Right lung (tissue), 10 donors: Measurements from ENCODE around the gene OR5C1. TPM values are rescaled to one million over a fixed set of nuclear protein-coding genes. Genes with fewer than 3 reads are reported as not detected.
"Not testable (repeated sequence)": the region's sequence is repeated elsewhere in the genome, so short reads cannot be mapped to it uniquely, and the experiment has no call there.

Source experiments
- DNase-seq, 2 donors: peaks; one replicate each; pipeline ENCODE4 v3.0.0-alpha.2; 2013
- long read RNA-seq, 8 donors: transcript quantifications; one replicate each; lab custom pipeline, GENCODE V29; 2026
- polyA plus RNA-seq, 5 donors: library from polyadenylated mRNA; unstranded; fragments of 120-200 nt; gene quantifications; one replicate each; pipeline versions ENCODE4 v1.2.1 to v1.2.3, GENCODE V29; 2013; ENCODE audit warnings: inconsistent platforms in 1 of 5, low replicate concordance in 1 of 5; ENCODE audit not compliant: insufficient read length in 5 of 5, insufficient read depth in 1 of 5

Gene OR5C1
- polyA plus RNA-seq, result not detected
- long read RNA-seq, donor 1, result 0 reads
- long read RNA-seq, donor 2, result 0 reads
- long read RNA-seq, donor 3, result 0 reads
- long read RNA-seq, donor 4, result 0 reads
- long read RNA-seq, donor 5, partial matches to known transcripts, result 0 of 1 reads
- long read RNA-seq, donor 5, other reads (novel, unspliced or antisense), result 0 of 1 reads
- long read RNA-seq, donor 6, result 0 reads
- long read RNA-seq, donor 7, result 0 reads
- long read RNA-seq, donor 8, result 0 reads

GRCh38 chr9:122788831-122789230 lies at the start of gene OR5C1:
Gene OR5C1 (plus strand): TSS chr9:122788933. CDS start chr9:122788933, 0 bp downstream.
- no peak for DNase-seq

DNA sequence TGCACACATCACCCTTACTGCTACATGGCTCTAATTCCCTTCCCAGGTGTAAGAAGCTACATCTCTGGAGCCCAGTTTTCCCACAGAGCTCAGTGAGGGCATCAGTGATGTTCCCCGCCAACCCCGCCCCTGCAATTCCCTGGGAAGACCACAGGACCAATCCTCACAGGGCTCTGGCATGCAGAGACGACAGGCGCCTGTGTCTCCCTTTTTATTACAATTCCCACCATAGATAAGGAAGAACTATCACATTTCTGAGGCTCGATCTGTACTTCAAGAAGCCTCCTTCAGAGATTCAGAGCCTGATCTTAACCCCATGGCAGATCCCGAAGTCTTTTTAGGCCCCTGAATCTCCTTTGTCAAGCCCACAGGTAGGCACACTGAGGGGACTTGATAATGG lies 46.7 kb upstream of the OR5C1 start, which contains the start of gene OR1L6:
TSS of gene OR1L6 (plus strand) at position 301 of the 400 bp plus-strand sequence. CDS start 7,545 bp downstream, outside the sequence.
- no peak for DNase-seq

DNA sequence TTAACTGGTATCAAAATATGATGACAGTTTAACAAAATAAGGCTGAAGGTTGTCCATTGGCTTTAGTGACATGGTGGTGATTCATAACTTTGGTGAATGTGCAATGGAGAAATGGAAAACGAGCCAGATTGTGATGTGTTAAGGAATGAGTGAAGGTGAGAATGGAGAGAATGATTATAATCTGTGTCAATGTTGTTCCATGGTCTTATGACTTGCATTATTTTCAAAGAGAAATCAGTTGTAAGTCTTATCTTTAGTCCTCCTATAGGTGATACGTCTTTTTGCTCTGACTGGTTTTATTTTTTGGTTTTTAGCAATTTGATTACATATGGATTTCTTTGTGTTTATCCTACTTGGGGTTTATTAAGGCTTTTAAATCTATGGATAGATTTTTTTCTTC lies 33.9 kb upstream of the OR5C1 start:
- DNase-seq, result no peak

DNA sequence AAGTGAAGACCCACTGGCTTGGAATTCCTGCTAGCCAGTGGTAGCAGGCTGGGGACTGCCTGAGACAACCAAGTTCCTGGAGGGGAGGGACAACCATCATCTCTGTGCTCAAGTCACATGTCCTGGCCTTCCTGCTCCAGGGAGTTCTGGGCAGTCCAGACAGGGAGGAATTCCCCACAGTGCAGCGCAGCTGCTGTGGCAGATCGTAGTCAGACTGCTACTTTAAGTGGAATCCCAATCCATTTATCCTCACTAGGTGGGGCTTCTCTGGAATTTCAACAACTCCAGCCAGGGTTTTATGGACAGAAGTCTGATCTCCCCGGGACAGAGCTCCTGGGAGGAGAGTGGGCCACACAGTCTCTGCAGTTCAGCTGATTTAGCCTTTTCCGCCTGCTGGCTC lies 20.9 kb upstream of the OR5C1 start:
- no peak for DNase-seq

DNA sequence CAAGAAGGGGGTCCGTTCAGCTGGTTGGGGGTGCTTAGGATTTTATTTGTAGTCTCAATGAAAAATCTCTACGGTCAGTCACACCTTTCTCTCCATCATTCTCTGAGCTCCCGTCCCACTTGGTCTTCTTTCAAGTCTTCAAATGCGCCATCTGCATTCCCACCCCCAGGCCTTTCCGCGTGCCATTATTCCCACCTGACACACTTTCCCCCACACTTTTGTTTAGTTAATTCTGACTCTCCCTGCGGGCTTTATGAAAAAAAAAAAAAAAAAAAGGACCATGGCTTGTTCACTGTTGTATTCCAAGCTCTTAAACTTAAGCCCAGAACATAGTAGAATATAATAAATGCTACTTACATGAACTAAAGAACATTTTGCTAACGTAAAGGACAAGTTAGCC lies 11.7 kb upstream of the OR5C1 start:
- DNase-seq, result no peak

DNA sequence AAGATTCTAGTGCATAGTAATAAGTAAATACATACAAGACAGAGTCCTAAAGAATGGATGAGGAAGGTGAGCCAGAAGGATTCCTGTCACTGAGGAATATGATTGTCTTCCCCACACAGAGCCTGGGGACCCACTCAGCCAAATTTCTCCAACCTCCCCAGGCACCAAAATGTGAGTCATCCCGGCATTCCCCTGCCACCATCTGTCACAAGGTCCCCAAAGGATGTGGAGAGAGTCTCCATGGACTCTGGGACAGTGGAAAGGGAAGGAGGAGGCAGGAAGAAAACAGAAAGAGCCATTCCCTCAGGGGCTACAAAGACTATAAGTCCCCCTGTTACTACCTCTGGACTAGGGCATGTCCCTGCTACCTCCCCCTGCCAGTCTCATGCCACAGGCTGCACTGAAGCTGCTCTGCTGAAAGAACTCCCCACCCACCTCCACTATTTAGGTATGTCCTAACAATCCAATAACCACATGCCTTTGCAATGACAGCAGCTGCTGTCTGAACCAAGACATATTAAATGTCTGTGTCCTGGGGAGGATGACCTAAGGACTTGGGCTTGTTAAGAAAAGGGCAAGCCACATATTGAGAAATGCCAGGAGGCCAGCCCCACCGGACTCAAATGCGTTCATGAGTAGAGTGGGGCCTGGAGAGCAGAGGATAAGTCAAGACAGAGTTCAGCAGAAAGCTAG lies 10.7 kb upstream of the OR5C1 start:
- no peak for DNase-seq

DNA sequence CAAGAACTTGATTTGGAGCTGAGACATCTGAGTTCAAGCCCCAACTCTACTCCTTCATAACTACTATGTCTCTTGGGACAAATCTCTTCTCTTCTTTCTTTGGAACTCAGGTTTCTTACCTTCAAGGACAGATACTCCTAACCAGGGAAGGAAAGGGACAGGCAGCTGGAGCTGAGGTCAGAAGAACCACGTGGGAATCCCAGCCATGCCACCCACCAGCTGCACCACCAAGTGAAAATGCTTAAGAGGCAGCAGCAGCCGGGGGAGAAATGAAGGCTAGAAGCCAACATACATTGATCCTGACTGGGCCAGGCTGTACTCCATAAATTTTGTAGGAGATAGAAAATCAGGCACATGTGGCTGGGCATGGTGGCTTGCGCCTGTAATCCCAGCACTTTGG lies 9.6 kb upstream of the OR5C1 start:
- DNase-seq, result no peak

GRCh38 chr9:122780026-122780425 lies 8.7 kb upstream of the OR5C1 start:
- DNase-seq, result no peak

DNA sequence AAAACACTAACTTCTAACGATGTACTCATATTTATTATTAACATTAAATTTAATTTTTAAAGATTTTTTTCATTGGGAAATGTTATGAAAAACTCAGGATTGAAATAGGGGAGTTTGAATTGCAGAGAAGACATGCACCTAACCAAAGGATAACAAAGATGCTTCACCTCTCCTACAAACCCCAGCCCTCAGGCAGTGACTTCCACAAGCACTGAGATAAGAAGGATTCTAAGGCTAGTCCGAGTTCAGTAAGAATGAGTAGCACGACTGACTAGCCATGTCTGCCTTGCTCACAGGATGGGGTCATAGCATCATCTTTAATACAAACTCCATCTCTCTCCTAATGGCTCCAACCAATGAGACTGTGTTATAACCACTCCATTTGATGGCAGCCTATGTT lies 7.1 kb upstream of the OR5C1 start:
- DNase-seq, result no peak

- no peak for DNase-seq
Observed at GRCh38 chr9:122785269-122785668, 3.5 kb upstream of the OR5C1 start.

DNA sequence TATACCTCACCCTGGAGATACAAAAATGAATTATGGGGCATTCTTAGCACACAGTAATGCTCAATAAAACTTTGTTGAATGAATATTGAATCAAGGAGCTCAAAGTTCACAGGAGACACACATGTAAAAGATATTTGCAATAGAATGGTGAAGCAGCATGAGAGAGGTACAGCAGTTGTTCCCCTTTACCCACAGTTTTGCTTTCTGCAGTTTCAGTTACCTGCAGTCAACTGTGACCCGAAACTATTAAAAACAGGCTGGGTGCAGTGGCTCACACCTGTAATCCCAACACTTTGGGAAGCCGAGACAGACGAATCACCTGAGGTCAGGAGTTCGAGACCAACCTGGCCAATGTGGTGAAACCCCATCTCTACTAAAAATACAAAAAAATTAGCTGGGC lies 2.4 kb upstream of the OR5C1 start:
- no peak for DNase-seq

DNA sequence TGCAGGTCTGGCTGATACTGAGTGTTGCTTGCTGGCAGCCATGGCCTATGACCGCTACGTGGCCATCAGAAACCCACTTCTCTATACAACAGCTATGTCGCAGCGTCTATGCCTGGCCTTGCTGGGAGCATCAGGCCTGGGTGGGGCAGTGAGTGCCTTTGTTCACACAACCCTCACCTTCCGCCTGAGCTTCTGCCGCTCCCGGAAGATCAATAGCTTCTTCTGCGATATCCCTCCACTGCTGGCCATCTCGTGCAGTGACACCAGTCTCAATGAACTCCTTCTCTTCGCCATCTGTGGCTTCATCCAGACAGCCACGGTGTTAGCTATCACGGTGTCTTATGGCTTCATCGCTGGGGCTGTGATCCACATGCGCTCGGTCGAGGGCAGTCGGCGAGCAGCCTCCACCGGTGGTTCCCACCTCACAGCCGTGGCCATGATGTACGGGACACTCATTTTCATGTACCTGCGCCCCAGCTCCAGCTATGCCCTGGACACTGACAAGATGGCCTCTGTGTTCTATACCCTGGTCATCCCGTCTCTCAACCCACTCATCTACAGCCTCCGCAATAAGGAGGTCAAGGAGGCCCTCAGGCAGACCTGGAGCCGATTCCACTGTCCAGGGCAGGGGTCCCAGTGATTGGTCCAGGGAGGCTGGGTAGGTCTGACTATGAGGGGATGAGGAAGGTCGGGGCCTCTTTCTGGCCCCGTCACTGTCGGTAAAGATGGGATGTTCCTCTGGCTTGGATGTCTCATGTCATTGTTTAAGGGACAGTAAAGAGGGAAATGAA lies 718 bp downstream of the OR5C1 start:
- no peak for DNase-seq

DNA sequence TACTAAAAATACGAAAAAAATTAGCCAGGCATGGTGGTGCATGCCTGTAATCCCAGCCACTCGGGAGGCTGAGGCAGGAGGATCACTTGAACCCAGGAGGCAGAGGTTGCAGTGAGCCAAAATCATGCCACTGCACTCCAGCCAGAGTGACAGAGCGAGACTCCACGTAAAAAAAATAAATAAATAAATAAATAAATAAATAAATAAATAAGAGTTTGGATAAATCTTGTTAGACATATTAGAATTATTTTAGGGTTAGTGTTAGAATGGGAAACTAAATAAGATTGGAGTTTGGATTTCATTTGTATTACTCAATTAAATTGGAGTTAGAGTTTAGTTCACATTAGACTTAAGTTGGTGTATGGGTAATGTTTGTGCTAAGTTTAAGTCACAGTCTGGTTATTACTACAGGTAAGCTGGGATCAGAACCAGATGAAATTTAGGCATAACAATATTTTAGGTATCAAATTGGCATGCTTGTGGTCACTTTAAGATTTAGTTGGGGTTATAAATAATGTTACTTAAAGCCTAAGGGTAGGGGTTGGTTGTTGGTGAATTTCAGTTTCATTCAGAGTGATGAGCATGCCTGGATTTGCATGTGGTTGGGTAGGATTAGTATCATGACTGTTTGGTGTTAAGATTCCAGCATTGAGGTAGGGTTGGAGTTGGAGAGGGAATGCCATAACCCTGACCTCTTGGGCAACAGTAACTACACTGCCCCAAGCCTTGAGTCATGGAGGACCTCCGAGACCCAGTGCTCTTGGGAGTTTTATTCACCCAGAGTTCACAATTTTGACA lies 3.3 kb downstream of the OR5C1 start:
- no peak for DNase-seq

DNA sequence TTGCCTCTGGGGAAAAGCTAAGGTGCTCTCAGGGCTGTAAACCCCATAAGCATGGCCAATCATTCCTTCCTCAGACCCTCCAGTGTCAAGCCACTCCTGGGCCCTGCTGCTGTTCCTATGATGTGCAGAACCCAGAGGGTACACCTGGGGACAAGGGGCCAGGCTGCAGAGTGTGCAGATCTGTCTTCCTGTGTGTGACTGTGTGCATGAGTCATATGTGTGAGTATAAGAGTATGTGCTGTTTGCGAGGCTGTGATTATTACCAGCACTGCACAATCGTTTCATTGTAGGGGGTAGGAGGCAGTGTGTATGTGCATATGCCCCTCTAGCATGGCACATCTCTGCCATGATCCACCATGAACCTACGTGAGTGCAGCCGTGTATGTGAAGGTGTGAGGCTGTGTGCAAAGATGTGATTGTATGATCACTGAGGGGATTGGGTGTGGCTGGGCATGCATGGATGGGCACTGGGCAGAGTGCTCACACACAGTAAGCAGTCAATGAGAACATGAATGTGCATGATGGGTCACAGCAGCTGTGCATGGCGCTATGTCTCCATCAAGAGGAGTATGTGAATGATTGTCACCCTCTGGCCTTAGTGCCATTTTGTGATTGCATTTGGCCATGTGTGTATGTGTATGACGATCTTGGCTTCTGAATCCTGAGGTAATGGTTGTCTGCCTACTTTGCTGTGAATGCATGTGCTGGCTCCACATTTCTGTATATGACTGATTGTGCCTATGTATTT lies 8.8 kb downstream of the OR5C1 start:
- DNase-seq, result no peak

DNA sequence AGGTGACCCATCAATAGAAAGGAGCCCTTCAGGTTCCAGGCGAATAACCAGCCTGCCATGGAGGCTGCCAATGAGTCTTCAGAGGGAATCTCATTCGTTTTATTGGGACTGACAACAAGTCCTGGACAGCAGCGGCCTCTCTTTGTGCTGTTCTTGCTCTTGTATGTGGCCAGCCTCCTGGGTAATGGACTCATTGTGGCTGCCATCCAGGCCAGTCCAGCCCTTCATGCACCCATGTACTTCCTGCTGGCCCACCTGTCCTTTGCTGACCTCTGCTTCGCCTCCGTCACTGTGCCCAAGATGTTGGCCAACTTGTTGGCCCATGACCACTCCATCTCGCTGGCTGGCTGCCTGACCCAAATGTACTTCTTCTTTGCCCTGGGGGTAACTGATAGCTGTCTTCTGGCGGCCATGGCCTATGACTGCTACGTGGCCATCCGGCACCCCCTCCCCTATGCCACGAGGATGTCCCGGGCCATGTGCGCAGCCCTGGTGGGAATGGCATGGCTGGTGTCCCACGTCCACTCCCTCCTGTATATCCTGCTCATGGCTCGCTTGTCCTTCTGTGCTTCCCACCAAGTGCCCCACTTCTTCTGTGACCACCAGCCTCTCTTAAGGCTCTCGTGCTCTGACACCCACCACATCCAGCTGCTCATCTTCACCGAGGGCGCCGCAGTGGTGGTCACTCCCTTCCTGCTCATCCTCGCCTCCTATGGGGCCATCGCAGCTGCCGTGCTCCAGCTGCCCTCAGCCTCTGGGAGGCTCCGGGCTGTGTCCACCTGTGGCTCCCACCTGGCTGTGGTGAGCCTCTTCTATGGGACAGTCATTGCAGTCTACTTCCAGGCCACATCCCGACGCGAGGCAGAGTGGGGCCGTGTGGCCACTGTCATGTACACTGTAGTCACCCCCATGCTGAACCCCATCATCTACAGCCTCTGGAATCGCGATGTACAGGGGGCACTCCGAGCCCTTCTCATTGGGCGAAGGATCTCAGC lies 11.6 kb downstream of the OR5C1 start, which contains the start of gene OR1K1:
TSS of gene OR1K1 (plus strand) at position 58 of the 995 bp plus-strand sequence. CDS start at position 58, 0 bp downstream.
- no peak for DNase-seq

- no peak for DNase-seq
Observed at GRCh38 chr9:122806661-122807060, 17.9 kb downstream of the OR5C1 start.

DNA sequence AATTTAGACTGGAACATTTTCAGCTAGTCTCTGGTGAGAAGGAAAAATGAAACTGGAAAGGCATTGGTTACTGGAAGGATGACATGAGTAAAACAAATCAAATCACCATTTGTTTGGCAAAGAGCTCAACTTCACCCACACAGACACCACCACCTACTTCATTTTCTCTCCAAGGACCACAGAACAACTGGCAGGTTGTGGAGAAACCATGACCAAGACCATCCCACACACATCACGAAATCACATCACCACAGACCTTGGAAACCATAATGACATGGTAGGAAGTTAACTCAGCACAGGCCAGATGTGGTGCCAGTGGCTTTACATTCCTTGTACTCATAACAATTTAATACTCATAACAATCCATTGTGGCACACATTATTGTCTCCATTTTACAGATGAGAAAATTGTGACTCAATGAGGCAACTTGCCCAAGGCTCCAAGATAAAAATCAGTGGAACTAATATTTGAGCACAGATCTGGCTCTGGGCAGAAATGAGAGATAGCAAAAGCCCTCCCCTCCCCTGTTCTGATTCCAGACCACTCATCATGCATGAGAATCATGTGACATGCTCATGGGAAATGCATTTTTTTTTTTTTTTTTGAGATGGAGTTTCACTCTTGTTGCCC lies 18.7 kb downstream of the OR5C1 start:
- no peak for DNase-seq

GRCh38 chr9:122808141-122808540 lies 19.4 kb downstream of the OR5C1 start:
- no peak for DNase-seq

GRCh38 chr9:122809261-122809660 lies 20.5 kb downstream of the OR5C1 start:
- not testable (repeated sequence) for DNase-seq
